Subcutaneous abdominal adipose tissue (tissue), 5 donors: ENCODE measurements around the gene SORD.
"Not testable (repeated sequence)": the region's sequence is repeated elsewhere in the genome, so short reads cannot be mapped to it uniquely, and the experiment has no call there.

Experiments
- H3K27ac ChIP-seq: one replicate; pipeline ENCODE4 v1.7.0; 2013; ENCODE audit warnings: low read depth, mild to moderate bottlenecking, inconsistent platforms, low read length, moderate library complexity
- H3K27me3 ChIP-seq, 5 donors: one replicate each; pipeline ENCODE4 v1.7.0; 2013; ENCODE audit warnings: low read length in 5 of 5, inconsistent platforms in 1 of 5; ENCODE audit not compliant: control insufficient read depth in 5 of 5, insufficient read depth in 4 of 5
- H3K36me3 ChIP-seq, 5 donors: one replicate each; pipeline ENCODE4 v1.7.0; 2013; ENCODE audit warnings: low read length in 5 of 5; ENCODE audit not compliant: control insufficient read depth in 5 of 5, insufficient read depth in 5 of 5
- H3K4me1 ChIP-seq, 5 donors: one replicate each; pipeline ENCODE4 v1.7.0; 2013; ENCODE audit warnings: low read length in 5 of 5, mild to moderate bottlenecking in 3 of 5, moderate library complexity in 1 of 5; ENCODE audit not compliant: control insufficient read depth in 5 of 5, insufficient read depth in 5 of 5
- H3K4me3 ChIP-seq, 5 donors: one replicate each; pipeline ENCODE4 v1.7.0; 2013; ENCODE audit warnings: low read length in 5 of 5, low read depth in 1 of 5
- H3K9ac ChIP-seq, 5 donors: one replicate each; pipeline ENCODE4 v1.7.0; 2013; ENCODE audit warnings: low read length in 5 of 5, mild to moderate bottlenecking in 4 of 5, moderate library complexity in 3 of 5
- H3K9me3 ChIP-seq, 5 donors: one replicate each; pipeline ENCODE4 v1.7.0; 2013; ENCODE audit warnings: low read length in 5 of 5; ENCODE audit not compliant: control insufficient read depth in 5 of 5
- donor health status: healthy.
- donor health status: healthy.
- donor health status: healthy.
- donor health status: healthy.
- donor health status: healthy.

SORD gene

GRCh38 chr15:45082412-45082811, 59.4 kb downstream of the SORD start:
- not testable (repeated sequence) for H3K9ac ChIP-seq, H3K27me3 ChIP-seq, H3K9me3 ChIP-seq, H3K4me1 ChIP-seq, H3K36me3 ChIP-seq, H3K27ac ChIP-seq, H3K4me3 ChIP-seq

GRCh38 chr15:45083223-45083622, 60.2 kb downstream of the SORD start:
- H3K4me3 ChIP-seq = no peak overlapping the region
- no peaks in the 10 kb centered on the region for H3K4me1 ChIP-seq
- H3K9me3 ChIP-seq = no peaks in the 10 kb centered on the region
- peaks cover 0 to 8% (median 0%) of the 10 kb centered on the region in 5 donors for H3K27me3 ChIP-seq
- H3K27ac ChIP-seq = no peak overlapping the region
- H3K36me3 ChIP-seq = no peaks in the 10 kb centered on the region
- no peak overlapping the region for H3K9ac ChIP-seq

- no peak overlapping the region for H3K4me3 ChIP-seq
- H3K9me3 ChIP-seq = no peaks in the 10 kb centered on the region
- peaks cover 0 to 8% (median 0%) of the 10 kb centered on the region in 5 donors for H3K27me3 ChIP-seq
- no peaks in the 10 kb centered on the region for H3K4me1 ChIP-seq
- no peak overlapping the region for H3K9ac ChIP-seq
- no peak overlapping the region for H3K27ac ChIP-seq
- H3K36me3 ChIP-seq = no peaks in the 10 kb centered on the region
Observed at GRCh38 chr15:45084163-45084562, 61.2 kb downstream of the SORD start.

- Histone ChIP-seq H3K9me3 (no peaks in the 10 kb centered on the region), H3K36me3 (no peaks in the 10 kb centered on the region), H3K4me1 (no peaks in the 10 kb centered on the region), H3K27ac (no peak overlapping the region), H3K9ac (no peak overlapping the region), H3K27me3 (peaks cover 0 to 10% (median 0%) of the 10 kb centered on the region in 5 donors), H3K4me3 (no peak overlapping the region)
Observed at GRCh38 chr15:45087513-45087912, 64.5 kb downstream of the SORD start.

- Histone ChIP-seq H3K27me3 (peaks cover 0 to 10% (median 0%) of the 10 kb centered on the region in 5 donors), H3K4me1 (no peaks in the 10 kb centered on the region), H3K36me3 (no peaks in the 10 kb centered on the region), H3K9me3 (no peaks in the 10 kb centered on the region), H3K27ac (no peak overlapping the region), H3K4me3 (no peak overlapping the region), H3K9ac (no peak overlapping the region)
Observed at GRCh38 chr15:45088801-45089711, 66.1 kb downstream of the SORD start.

GRCh38 chr15:45089712-45090373, 66.8 kb downstream of the SORD start:
- Histone ChIP-seq H3K9me3 (no peaks in the 10 kb centered on the region), H3K27ac (no peak overlapping the region), H3K9ac (no peak overlapping the region), H3K4me1 (no peaks in the 10 kb centered on the region), H3K27me3 (peaks cover 0 to 13% (median 0%) of the 10 kb centered on the region in 5 donors), H3K4me3 (no peak overlapping the region), H3K36me3 (no peaks in the 10 kb centered on the region)

- H3K9me3 ChIP-seq = no peaks in the 10 kb centered on the region
- no peak overlapping the region for H3K9ac ChIP-seq
- H3K36me3 ChIP-seq = no peaks in the 10 kb centered on the region
- H3K4me3 ChIP-seq = no peak overlapping the region
- H3K4me1 ChIP-seq = no peaks in the 10 kb centered on the region
- H3K27me3 ChIP-seq = peaks cover 0 to 13% (median 0%) of the 10 kb centered on the region in 5 donors
- H3K27ac ChIP-seq = no peak overlapping the region
Observed at GRCh38 chr15:45091161-45091560, 68.2 kb downstream of the SORD start.

- H3K4me3 ChIP-seq = no peak overlapping the region
- H3K36me3 ChIP-seq = no peaks in the 10 kb centered on the region
- no peaks in the 10 kb centered on the region for H3K4me1 ChIP-seq
- no peaks in the 10 kb centered on the region for H3K9me3 ChIP-seq
- H3K27ac ChIP-seq = no peak overlapping the region
- H3K27me3 ChIP-seq = peaks cover 0 to 13% (median 0%) of the 10 kb centered on the region in 5 donors
- H3K9ac ChIP-seq = no peak overlapping the region
Observed at GRCh38 chr15:45091576-45091975, 68.6 kb downstream of the SORD start.

GRCh38 chr15:45093013-45093412, 70.0 kb downstream of the SORD start:
- no peak overlapping the region for H3K27ac ChIP-seq
- H3K36me3 ChIP-seq = no peaks in the 10 kb centered on the region
- H3K4me3 ChIP-seq = no peak overlapping the region
- H3K27me3 ChIP-seq = peaks cover 0 to 5% (median 0%) of the 10 kb centered on the region in 5 donors
- H3K4me1 ChIP-seq = no peaks in the 10 kb centered on the region
- no peak overlapping the region for H3K9ac ChIP-seq
- no peaks in the 10 kb centered on the region for H3K9me3 ChIP-seq

- no peaks in the 10 kb centered on the region for H3K4me1 ChIP-seq
- H3K27ac ChIP-seq = no peak overlapping the region
- H3K36me3 ChIP-seq = no peaks in the 10 kb centered on the region
- H3K27me3 ChIP-seq = peaks cover 0 to 5% (median 0%) of the 10 kb centered on the region in 5 donors
- no peaks in the 10 kb centered on the region for H3K9me3 ChIP-seq
- no peak overlapping the region for H3K4me3 ChIP-seq
- H3K9ac ChIP-seq = no peak overlapping the region
Observed at GRCh38 chr15:45093622-45094357, 70.8 kb downstream of the SORD start.
